ENCODE measurements around the gene ZFYVE28.

ZFYVE28 gene

GRCh38 chr4:2261110-2261852 is 157.2 kb downstream of the ZFYVE28 start:
- DNase-seq (ENCODE audit: low read depth in 2 of 2): peak in 1 of 2 donors; percentile 14

GRCh38 chr4:2260344-2261109 is 157.9 kb downstream of the ZFYVE28 start:
- DNase-seq (ENCODE audit: low read depth in 2 of 2): no peak

- DNase-seq (ENCODE audit: low read depth in 2 of 2): no peak
Observed at GRCh38 chr4:2259541-2260343, 158.7 kb downstream of the ZFYVE28 start.

DNA sequence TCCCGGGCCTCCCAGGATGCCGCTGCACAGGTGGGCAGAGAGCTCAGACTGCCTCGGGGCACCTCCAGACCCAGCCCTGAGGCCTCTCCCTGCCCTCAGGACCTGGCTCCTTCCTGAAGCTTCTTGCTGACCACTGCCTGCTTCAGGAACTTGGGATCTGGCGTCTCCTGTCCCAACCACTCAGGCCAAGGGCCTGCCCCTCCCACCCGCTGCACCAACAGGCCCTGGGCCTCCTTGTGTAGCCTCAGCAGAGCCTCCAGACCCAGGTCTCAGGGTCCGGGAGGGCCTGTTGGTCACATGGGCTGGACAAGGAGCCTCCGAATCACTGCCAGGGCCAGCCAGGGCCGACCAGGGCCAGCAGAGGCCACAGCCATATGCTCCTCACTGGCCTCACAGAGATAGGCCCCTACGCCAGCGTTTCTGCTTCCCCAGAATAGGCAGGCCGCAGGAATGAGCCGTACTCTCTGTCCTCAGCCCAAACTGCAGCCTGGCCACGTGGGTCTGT is 159.4 kb downstream of the ZFYVE28 start:
- DNase-seq (ENCODE audit: low read depth in 2 of 2): no peak

DNA sequence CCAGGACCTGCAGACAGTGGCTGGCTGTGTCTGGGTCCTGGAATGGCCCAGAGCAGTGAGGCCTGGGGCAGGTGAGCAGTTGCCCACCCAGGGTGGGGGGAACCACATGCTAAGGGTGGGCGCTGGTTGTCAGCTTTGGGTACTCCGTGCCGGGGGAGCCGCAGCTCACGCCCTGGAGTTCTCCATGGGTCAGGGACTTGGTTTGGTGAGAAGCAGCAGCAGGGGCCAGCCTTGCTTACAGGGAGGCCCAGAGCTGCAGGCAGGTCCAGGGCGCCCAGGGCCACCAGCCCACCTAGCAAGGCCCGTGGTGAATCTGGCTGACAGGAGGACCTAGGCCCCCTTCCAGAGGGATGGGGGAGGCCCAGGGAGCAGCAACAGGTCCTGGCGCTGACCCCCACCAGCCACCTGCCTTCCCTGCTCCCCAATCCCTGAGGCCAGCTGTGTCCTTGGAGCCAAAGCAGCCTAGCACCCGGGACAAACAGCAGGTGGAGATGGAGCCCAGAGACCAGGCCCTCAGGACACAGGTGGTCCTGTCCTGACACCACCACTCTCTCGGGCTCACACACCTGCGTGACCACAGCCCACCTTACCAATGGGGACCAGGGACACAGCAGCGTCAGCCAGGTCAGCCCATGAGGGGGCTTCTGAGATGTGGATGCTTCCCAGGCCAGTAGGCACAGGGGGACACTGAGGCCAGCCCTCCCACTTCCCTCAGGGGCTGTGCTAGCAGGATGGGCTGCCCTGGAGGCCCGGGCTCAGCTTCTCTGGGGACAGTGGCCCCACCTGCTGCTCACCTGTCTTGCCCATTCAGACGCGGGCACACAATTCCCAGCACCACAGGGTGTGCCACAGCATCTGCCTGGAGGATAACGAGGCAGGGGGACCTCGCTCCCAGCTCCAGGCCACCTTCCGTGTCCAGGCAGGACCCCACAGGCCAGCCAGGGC is 160.1 kb downstream of the ZFYVE28 start:
- DNase-seq (ENCODE audit: low read depth in 2 of 2): no peak

DNA sequence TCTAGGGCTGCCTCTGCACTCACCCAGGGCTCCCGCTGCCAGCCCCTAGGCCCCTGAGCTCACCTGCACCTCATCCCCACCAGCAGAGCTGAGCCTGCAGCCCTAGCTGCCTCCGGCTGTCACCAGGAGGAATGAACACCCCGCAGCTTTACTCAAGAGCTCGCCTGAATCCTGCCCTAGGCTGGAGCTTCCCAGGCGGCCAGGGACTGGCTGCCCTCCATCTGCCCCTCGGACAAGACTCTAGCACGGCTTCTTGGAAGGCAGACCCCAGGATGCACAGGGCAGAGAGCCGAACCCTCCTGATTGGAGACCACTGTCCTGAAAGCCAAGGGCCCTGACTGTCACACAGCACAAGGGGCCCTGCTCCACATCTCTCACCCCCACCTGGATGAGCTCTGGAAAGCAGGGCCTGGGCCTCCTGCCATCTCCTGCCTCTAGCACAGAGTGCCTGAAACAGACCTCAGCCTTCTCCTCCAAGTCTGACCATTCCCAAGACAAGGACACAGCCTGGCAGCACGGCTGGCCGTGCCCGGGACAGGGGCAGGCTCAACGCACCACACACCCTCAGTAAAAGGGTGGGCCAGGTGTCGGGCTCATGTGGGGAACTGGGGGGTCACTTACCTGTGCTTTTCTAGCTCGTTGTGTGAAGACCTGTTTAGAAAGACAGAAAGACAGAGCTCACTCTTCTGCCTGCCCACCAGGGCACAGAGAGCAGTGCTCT is 160.9 kb downstream of the ZFYVE28 start:
- DNase-seq (ENCODE audit: low read depth in 2 of 2): no peak

DNA sequence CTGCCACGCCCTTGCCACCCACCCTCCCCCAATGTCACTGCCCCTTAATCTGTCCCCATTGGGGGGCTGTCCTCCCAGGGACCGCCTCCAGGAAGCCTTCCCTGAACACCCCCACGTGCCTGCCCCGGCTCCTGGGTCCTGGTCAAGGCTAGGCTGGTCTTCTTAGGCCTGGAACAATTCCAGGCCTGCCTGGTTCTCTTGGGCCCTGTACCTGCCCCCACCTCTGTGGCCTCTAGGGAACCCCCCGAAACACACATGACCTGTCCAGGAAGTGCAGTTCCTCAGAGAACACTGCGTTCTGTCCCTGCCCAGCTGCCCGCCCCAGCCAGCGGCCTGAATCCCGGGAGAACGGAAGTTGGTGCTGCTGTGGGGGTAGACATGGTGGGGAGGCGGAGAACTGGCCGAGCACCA is 161.7 kb downstream of the ZFYVE28 start:
- no peak for DNase-seq (ENCODE audit: low read depth in 2 of 2)

GRCh38 chr4:2256156-2256731 is 162.2 kb downstream of the ZFYVE28 start:
- no peak for DNase-seq (ENCODE audit: low read depth in 2 of 2)

DNA sequence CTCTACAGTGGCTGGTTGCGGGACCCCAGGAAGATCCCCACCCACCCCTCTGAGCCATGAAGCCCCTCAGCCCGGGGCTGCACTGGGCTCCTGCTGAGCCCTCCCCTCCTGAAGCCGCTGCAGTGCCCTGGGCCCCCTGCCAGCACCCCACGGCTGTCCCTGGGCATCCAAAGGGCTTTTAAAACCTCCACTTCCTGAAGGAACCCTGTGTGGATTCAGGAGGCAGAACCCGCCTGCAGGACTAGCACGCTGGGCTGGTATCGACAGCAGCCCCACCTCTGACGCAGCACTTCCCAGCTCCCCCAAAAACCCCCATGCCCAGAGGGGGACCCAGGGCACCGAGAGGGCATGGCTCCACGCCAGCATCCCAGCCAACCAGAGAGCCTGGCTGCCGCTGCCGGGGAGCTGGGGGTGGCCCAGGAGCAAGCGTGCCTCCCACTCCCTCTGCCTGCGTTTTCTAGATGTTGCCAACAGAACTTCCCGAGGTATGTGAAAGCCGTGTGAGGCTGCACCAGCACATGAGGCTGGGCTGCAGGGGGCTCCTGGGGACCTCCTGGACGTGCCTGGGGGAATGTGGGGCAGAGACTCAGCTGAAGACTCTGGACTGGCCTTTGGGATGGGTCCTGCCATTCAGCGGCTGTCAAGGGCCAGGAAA is 162.8 kb downstream of the ZFYVE28 start:
- no peak for DNase-seq (ENCODE audit: low read depth in 2 of 2)

DNA sequence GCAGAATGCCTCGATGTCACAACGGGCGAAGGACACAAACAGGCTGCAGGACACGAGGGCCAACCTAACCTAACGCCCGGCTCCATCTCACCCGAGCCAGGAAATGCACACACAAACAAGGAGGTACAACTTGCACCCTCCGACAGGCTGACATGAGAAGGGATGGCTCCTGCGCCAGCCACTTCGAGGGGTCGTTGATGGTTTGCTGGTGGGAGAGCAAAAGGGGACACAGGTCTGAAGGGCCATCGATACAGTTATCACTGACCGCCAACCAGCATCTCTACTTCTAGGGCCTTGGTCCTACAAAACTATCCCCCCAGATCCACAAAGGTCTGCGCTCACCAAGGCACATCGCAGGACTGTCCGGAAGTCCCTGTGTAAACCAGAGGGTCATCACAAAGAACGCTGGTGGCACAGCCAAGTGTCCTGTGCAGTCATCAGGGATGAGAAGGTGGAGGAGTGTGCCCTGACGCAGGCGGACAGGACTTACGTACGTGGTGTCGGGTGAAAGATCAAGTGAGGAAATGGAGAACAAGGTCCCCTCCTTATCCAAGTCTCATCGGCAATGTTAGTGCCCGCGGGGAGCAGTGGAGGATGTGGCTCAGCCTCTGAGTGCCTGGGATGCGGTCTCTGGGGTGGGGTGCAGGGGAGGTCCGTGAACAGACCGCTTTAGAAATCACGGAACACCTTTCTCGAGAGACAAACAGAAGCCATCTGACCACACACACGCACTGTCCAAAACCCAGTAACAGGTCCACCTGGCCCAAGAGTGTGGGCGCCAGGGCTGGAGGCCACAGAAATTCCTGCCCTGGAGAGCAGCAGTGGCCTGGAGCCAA is 163.6 kb downstream of the ZFYVE28 start:
- no peak for DNase-seq (ENCODE audit: low read depth in 2 of 2)

- no peak for DNase-seq (ENCODE audit: low read depth in 2 of 2)
Observed at GRCh38 chr4:2253160-2254084, 165.0 kb downstream of the ZFYVE28 start.

DNA sequence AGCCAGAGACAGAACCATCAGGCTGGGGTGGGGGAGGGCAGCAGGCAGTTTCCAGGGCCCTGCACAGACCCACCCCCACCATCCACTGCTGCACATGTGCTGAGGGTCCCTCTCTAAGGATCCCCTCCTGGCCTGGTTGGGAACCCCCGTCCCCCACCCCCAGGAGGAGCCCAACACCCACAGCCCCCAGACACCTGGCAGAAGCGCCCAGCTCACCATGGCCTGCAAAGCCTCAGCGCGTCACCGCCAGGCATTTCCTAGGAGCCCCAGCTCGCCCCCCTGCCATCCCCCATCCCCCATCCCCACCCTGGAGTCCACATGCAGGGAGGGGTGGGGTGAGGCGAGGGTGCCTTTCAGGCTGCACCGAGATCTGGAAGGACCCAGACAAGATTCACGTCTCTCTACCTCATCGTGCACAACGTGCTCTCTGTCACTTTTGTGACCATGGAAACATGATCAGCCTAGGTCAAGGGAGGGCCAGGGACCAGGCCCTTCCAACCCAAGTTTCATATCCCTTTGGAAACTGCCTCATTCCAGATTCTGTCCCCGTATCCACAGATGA is 165.8 kb downstream of the ZFYVE28 start:
- DNase-seq (ENCODE audit: low read depth in 2 of 2): no peak

DNA sequence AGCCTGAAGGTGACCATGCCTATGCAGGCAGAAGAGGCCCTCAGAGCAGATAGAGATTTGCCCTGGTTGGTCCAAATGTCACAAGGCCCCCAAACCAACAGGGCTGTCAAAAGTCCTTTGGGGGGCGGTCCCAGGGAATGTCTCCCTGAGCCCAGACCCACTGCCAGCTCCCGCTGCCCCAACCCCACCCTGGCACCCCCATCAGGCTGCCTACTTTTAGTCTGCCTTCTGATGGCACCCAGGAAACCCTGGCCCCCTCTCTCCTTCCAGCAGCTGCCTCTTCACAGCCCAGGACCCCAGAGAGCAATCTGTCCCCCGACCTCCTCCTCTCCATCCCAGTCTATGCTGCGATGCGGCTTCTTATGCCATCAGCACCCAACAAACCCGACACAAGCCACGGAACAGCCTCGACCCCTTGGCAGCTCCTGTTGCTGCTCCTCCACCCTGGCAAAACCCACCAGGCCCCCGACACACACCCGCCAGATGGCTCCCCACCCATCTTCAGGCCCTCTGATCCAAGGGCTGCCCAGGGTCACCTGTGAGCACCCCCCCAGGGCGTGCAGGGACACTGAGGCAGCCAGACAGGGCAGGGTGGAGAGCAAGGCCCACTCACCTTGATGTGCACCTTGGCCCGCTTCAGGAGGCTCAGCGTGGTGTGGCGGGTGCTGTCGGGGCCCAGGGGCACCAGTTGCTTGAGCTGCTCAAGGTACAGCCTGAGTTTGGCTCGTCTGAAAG is 166.5 kb downstream of the ZFYVE28 start:
- no peak for DNase-seq (ENCODE audit: low read depth in 2 of 2)

GRCh38 chr4:2251073-2251794 is 167.2 kb downstream of the ZFYVE28 start:
- no peak for DNase-seq (ENCODE audit: low read depth in 2 of 2)

DNA sequence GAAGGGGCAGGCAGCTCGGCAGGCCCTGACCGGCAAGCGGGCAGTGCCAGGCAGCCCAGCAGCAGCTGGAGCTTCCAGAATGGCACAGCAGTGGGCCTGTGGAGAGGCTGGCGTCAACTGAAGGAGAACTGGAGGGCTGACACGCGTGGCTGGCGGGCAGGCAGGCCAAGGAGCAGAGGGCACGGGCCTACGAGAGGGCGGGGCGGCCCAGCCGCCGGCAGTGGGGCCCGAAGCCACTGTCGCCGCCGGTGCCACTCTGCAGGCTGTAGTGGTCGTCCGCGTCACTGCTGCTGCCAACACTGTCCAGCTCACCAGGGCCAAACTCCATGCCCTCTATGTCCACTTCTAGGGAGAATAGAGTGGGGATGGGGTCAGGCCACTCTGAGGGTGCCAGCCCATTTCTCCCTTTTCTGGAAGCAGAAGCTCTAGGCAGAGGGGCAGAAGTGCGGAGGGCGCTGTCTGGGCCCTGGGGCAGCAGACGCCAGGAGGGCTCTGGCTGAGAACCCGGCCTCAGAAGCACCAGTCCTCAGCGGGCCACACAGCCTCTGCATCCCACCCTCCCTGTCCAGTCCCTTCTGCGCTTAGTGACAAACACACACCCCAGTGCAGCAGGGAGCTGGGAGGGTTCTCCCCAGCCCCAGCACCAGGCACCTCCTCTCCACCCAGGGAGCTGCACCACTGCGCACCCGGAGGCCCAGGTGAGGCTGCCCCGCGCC is 167.9 kb downstream of the ZFYVE28 start:
- DNase-seq (ENCODE audit: low read depth in 2 of 2): no peak

All from activated CD8-positive, alpha-beta memory T cell treated with anti-CD3 and anti-CD28 coated beads for 4 hours (primary cell).